ENCODE results near the gene IZUMO1.
"Not testable (repeated sequence)": the region's sequence is repeated elsewhere in the genome, so short reads cannot be mapped to it uniquely, and the experiment has no call there.

Gene IZUMO1

DNA sequence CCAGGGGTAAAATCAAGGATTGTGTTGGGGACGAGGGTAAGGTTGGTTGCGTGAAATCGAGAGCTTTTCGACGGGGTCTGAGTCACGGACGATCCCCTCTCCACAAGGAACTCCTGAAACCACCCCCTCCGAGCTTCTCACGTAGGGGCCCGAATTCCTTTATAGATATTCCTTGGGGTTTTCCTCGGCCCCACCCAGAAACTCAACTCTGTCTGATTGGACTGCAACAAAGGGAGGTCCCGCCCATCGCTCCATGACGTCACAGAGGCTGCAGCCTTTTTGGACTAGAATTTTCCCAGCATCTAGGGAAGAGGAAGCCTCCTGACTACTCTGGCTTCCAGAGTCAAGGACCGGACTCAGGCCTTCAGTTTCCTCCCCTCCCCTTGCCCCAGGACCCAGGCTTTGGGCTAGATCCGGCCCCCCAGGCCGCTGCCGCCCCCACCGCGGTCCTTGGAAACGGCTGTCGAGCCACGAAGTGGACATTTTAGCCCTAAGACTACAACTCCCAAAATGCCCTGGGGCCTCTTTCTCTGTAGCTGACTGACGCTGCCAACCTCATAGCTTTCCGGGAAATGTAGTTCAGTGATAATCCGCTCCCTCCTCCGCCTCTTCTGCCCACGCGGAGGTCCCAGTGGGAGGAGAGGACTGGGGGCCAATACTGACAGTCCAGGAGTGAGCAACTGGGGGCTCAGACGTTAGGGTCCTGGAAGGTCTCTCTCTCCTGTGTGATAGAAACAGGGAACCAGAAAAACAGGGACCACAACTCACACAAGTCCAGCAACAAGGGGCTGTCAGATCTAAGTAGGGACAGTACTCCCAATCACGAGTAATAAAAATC is at the start of gene IZUMO1:
Gene IZUMO1 (minus strand): TSS at position 172 of the 838 bp plus-strand sequence. CDS start 1,050 bp downstream, outside the sequence.
- peak; percentile 96 for DNase-seq

DNA sequence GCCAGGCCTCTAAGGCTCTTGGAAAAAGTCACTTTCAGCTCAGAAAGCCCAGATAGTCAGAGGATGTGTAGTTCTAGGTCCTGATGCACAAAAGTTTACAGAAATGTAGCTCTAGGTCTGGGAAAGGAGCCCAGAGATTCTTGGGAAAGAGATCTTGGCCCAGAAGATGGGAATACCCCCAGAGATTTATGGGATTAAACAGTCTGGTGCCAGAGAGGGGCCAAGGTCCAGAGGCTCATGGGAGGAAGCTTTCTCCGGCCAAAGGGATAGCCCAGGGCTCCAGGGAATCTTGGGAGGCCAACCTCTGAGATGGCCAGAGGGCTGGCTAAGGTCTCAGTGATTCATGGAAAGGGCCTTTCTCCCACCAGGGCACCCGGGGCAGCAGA is 49.0 kb upstream of the IZUMO1 start:
- DNase-seq: no peak

- peak; percentile 99 for DNase-seq
Observed at GRCh38 chr19:48795055-48795684, 48.5 kb upstream of the IZUMO1 start.

DNA sequence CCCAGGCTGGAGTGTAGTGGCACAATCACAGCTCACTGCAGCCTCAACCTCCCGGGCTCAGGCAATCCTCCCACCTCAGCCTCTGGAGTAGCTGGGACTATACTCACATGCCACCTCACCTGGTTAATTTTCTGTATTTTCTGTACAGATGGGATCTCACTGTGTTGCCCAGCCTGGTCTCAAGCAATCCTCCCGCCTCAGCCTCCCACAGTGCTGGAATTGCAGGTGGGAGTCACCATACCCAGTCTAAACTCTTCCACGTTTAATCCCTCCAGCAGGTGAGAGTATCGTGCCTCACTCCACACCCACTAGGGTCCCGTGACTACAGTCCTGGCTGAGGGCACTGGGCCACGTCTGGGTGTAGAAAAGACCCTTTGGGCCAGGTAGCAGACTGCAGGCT is 47.6 kb upstream of the IZUMO1 start:
- DNase-seq: no peak

DNA sequence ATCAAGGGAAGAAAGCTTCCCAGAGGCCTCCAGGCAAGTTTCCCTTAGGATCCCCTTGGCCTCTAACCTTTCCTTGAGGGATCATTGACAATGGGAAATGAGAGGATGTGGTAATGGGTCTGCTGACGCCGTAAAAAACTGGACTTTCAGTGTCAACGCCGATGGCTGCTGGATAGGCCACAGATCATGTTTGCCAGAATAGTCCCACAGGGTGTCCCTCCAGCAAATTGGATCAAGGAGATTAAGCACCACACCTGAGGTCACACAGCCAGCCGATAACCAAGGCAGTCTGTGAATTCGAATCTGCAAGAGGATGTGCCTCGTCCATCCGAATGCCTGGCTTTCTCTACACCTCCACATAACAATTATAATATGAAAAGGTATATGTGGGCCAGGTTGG is 46.6 kb upstream of the IZUMO1 start:
- DNase-seq: no peak

DNA sequence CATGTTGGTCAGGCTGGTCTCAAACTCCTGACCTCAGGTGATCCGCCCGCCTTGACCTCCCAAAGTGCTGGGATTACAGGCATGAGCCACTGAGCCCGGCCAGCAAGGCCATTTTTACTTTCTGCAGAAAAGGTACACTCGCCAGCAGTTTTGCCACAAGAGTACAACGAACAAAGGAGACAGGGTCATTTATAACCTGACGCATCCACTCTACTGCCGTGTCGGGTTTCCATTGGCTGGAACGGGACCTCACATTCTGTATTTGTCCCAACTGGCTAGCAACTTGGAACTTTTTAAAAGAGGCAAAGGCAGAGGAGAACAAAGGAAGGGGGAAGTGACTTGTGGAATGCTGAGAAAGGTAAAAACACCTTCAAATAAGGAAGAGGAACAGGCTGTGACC is 40.6 kb upstream of the IZUMO1 start:
- DNase-seq: not testable (repeated sequence)

GRCh38 chr19:48786422-48786821 is 39.7 kb upstream of the IZUMO1 start:
- not testable (repeated sequence) for DNase-seq

GRCh38 chr19:48784527-48784926 is 37.8 kb upstream of the IZUMO1 start:
- DNase-seq: no peak

DNA sequence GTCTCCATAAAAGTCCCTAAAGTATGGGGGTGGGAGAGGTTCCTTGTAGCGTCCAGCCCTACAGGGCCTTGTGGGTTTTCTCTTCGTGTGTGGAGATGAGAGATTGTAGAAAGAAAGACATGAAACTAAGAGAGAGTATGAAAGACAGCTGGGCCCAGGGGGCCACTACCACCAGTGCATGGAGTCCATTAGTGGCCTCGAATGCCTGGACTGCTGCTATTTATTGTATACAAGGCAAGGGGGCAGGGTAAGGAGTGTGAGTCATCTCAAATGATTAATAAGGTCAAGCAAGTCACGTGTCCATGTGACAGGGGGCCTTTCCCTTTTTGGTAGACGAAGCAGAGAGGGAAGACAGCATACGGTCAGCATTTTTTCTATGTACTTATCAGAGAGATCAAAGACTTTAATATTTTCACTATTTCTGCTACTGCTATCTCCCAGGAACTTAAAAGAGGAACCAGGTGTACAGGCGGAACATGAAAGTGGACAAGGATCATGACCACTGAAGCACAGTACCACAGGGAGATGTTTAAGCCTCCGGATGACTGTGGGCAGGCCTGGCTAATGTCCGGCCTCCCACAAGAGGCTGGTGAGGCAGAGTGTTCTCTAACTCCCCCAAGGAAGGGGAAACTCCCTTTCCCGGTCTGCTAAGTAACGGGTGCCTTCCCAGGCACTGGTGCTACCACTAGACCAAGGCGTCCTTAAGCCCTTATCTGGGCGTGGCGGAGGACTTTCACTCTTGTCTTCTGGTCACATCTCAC is 34.1 kb upstream of the IZUMO1 start:
- peak; percentile 36 for DNase-seq

DNA sequence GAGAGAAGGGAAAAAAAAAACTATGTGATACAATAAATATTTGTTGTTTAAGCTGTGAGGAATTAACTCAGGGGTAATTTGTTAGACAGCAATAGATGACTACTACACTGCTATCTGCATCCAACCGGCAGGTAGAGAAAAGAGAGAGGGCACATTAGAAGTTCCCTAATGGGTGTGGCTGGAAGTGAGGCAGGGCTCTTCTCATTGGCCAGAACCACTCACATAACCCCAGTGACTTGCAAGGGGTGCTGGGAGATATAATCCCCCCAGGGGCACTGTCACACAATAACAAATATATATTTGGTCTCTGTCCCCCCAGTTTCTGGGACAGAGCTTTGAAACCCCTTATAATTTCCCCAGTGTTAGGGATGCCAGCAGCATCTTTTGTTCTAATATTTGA is 32.9 kb upstream of the IZUMO1 start:
- DNase-seq: no peak

DNA sequence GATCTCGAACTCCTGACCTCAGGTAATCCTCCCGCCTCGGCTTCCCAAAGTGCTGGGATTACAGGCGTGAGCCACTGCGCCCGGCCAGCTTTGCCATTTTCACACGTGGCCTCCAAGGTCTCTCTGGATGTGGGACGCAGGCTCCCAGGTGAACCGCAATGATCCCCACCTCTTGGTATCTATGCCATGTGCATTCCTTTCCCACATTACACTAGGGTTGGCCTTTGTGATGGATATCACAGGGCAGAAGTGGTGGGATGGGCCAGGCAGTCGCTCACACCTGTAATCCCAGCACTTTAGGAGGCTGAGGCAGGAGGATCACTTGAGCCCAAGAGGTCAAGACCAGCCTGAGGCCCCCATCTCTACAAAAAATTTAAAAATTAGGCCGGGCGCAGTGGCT is 31.0 kb upstream of the IZUMO1 start:
- DNase-seq: no peak

DNA sequence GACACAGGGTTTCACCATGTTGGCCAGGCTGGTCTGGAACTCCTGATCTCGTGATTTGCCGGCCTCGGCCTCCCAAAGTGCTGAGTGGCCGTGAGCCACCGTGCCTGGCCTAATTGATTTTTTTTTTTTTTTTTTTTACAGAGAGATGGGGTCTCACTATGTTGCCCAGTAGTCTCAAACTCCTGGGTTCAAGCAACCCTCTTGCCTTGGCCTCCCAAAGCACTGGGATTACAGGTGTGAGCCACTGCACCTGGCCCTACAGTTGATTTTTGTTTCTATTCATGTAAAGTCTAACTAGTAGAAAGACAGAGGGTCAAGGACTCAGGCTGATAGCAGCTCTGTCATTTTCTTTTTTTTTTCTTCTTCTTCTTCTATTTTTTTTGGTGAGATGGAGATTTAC is 30.4 kb upstream of the IZUMO1 start:
- no peak for DNase-seq

GRCh38 chr19:48772503-48772953 is 25.8 kb upstream of the IZUMO1 start:
- DNase-seq: no peak

DNA sequence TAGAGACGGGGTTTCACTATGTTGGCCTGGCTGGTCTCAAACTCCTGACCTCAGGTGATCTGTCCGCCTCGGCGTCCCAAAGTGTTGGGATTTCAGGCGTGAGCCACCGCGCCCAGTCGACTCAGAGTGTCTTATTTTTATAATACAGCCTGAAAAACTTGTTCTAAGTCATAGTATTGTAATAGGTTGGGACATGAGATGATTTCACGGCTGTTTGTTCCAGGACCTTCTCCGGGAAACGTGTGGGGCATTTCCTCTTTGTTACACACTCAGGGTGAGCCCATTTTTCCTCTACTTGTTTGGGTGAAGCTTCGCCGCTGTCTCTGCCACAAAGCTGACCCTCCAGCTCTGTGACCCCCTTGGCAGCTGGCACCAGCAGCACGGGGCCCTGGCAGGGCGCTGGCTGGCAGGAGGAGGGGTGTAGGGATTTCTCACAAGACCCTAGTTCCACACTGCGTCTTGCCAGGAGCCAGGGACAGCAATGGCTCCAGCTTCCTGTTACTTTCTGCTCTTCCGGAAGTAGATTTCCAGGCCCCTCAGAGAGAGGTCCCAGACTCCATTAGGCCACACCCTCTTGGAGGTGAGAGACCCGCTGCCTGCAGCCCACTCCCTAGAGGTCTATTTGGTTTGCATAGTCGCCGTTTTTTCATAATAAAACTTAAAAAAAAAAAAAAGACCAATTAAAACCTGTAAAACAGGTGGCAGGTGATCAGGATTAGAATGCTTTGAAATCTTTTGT is 24.2 kb upstream of the IZUMO1 start:
- no peak for DNase-seq

GRCh38 chr19:48770266-48770665 is 23.6 kb upstream of the IZUMO1 start:
- DNase-seq: no peak

DNA sequence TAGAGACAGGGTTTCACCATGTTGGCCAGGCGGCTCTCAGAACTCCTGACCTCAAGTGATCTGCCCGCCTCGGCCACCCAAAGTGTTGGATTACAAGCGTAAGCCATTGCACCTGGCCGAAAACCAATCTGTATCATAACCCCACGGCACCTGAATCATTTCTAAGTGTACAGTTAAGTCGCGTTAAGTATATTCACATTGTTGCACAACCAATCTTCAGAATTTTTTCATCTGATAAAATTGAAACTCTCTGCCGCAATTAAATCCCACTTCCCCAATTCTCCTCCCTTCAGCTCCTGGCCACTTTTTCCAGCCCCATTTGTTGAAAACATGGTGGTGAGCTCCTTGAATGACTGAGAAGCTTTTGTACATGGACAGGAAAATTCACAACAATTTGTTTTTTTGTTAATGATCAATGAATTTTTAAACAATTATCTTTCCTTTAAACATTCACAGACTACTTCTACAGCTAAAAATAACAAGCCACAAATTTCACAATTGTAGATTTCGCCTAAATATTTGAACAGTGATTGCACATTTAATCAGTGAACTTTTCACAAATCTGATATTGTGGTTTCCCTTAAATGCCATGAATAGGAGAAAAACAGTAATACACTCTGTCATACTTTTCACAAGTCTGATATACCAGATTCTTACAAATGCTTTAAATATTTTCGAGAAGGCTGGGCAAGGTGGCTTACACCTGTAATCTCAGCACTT is 22.4 kb upstream of the IZUMO1 start:
- no peak for DNase-seq

DNA sequence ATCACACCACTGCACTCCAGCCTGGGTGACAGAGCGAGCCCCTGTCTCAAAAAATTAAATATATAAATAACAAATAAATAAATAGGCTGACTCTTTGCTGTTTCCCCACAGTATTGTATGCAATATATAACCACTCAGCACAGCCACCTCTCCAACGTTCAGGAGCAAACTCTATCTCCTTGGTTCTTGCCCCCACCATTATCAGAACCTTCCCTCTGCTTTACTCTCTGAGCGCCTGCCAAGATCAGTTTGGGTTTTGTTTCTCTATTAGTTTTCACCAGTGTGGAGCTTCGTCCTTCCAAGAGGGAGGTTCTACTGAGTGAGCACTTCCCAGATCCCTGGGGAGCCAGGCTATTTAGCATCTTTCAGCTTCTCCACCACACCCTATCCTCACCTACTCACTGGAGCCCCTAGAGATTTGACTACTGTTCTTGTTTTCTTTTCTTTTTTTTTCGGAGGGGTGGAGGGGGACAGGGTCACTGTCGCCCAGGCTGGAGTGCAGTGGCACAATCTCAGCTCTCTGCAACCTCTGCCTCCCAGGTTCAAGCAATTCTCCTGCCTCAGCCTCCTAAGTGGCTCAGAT is 21.6 kb upstream of the IZUMO1 start:
- not testable (repeated sequence) for DNase-seq

GRCh38 chr19:48765816-48766215 is 19.1 kb upstream of the IZUMO1 start:
- not testable (repeated sequence) for DNase-seq

DNA sequence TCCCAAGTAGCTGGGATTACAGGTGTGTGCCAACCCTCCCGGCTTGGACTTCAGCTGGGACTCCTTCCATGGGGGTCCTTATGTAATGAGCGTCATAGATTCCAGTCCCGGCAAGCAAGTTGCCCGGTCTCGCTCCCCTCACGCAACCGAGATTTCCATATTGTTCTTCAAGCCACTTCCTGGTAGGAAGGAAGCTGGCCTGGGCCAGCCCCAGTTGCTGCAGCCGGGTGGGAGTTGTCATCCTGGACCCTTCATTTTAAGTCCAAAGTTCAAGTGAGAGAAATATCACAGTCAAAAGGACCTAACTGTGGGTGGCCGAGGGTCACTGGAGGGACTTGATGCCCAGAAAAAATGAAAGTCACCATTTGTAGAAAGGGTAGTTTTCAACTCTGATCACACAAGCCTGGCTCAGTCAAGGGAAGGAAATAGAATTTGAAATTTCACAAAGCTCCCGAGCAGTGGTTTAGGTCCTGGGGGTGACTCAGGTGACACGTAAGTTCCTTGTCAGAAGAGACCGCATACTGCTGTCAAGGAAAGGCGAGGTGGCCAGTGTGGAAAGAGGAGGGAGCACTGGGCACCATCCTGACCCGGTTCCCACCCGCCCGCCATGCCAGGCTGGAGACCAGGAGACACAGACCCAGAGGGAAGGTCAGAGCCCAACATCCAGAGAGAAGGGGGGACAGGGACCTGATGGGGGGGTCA is 13.9 kb upstream of the IZUMO1 start:
- DNase-seq: no peak

GRCh38 chr19:48757741-48758144 is 11.0 kb upstream of the IZUMO1 start:
- DNase-seq: no peak

- DNase-seq: no peak
Observed at GRCh38 chr19:48757089-48757675, 10.5 kb upstream of the IZUMO1 start.
